Activated CD8-positive, alpha-beta memory T cell treated with anti-CD3 and anti-CD28 coated beads for 1 hour (primary cell): ENCODE results near the gene NEK1.
A peak's percentile ranks its signal among the peaks of the same experiment; 100 is the strongest.
"Not testable (repeated sequence)": the region's sequence is repeated elsewhere in the genome, so short reads cannot be mapped to it uniquely, and the experiment has no call there.

Experiments
- DNase-seq, 2 donors: peaks; one replicate each; pipeline ENCODE4 v3.0.0-alpha.2; 2020; ENCODE audit warnings: low read depth in 1 of 2; ENCODE audit errors: extremely low read depth in 1 of 2

The NEK1 gene

GRCh38 chr4:169626331-169627282 lies 14.2 kb upstream of the NEK1 start:
- DNase-seq = no peak

- DNase-seq = no peak
These were observed 13.5 kb upstream of the NEK1 start for GRCh38 chr4:169625886-169626285.

- DNase-seq = not testable (repeated sequence)
These were observed 11.6 kb upstream of the NEK1 start for GRCh38 chr4:169624012-169624411.

GRCh38 chr4:169622566-169622965 lies 10.2 kb upstream of the NEK1 start:
- DNase-seq = no peak

GRCh38 chr4:169621731-169622492 lies 9.5 kb upstream of the NEK1 start:
- DNase-seq = no peak

GRCh38 chr4:169620880-169621248 lies 8.5 kb upstream of the NEK1 start:
- DNase-seq = no peak

- peak; percentile 71 to 81 for DNase-seq
These were observed 7.8 kb upstream of the NEK1 start, which contains the start of gene CLCN3 for GRCh38 chr4:169619958-169620879. Gene CLCN3, plus strand, starts transcription at chr4:169620578. Its CDS starts 15,351 bp downstream, at chr4:169635929.

GRCh38 chr4:169619518-169619957 lies 7.2 kb upstream of the NEK1 start:
- DNase-seq = peak in 1 of 2 donors; percentile 22

GRCh38 chr4:169618986-169619385 lies 6.6 kb upstream of the NEK1 start:
- no peak for DNase-seq

GRCh38 chr4:169618286-169618685 lies 5.9 kb upstream of the NEK1 start:
- DNase-seq = no peak

- no peak for DNase-seq
These were observed 4.9 kb upstream of the NEK1 start for GRCh38 chr4:169617306-169617705.

GRCh38 chr4:169616846-169617245 lies 4.5 kb upstream of the NEK1 start:
- no peak for DNase-seq

GRCh38 chr4:169615467-169616106 lies 3.2 kb upstream of the NEK1 start:
- no peak for DNase-seq

- peak in 1 of 2 donors; percentile 55 for DNase-seq
These were observed 782 bp upstream of the NEK1 start for GRCh38 chr4:169612871-169613859.

- no peak for DNase-seq
These were observed 1.2 kb downstream of the NEK1 start for GRCh38 chr4:169611157-169611556.

GRCh38 chr4:169604903-169605331 lies 7.5 kb downstream of the NEK1 start:
- no peak for DNase-seq

GRCh38 chr4:169604131-169604900 lies 8.1 kb downstream of the NEK1 start:
- DNase-seq = no peak

- DNase-seq = no peak
These were observed 9.1 kb downstream of the NEK1 start for GRCh38 chr4:169603312-169603711.
